IPS-NIHi7 (cell line): ENCODE data around the gene HINT1.

ENCODE experiments used
- DNase-seq: peaks from one replicate; pipeline ENCODE4 v3.0.0; 2012; ENCODE audit warnings: mixed read lengths; ENCODE audit errors: extremely low spot score

The HINT1 gene

GRCh38 chr5:131109540-131110255, 55.4 kb downstream of the HINT1 start:
- peak; percentile 28 for DNase-seq
